CD4-positive, alpha-beta T cell treated with Interleukin-4 for 1 hour (primary cell): ENCODE data around the gene FRMD4B.
A peak's percentile ranks its signal among the peaks of the same experiment; 100 is the strongest.
"Not testable (repeated sequence)": the region's sequence is repeated elsewhere in the genome, so short reads cannot be mapped to it uniquely, and the experiment has no call there.

Experiments used
- DNase-seq, 2 donors: peaks; one replicate each; pipeline ENCODE4 v3.0.0-alpha.2; 2020 to 2022

FRMD4B gene

GRCh38 chr3:69282181-69282580 lies 103.7 kb downstream of the FRMD4B start:
- DNase-seq, result peak; percentile 42 to 56

- DNase-seq, result not testable (repeated sequence)
Observed at GRCh38 chr3:69277403-69277802, 108.5 kb downstream of the FRMD4B start.

- DNase-seq, result no peak
Observed at GRCh38 chr3:69276884-69277283, 109.0 kb downstream of the FRMD4B start.

GRCh38 chr3:69276191-69276590 lies 109.7 kb downstream of the FRMD4B start:
- DNase-seq, result not testable (repeated sequence)

- DNase-seq, result no peak
Observed at GRCh38 chr3:69273896-69274295, 112.0 kb downstream of the FRMD4B start.

- no peak for DNase-seq
Observed at GRCh38 chr3:69272556-69272955, 113.3 kb downstream of the FRMD4B start.

- no peak for DNase-seq
Observed at GRCh38 chr3:69271098-69271497, 114.8 kb downstream of the FRMD4B start.

- no peak for DNase-seq
Observed at GRCh38 chr3:69266585-69266984, 119.3 kb downstream of the FRMD4B start.

GRCh38 chr3:69266071-69266470 lies 119.8 kb downstream of the FRMD4B start:
- not testable (repeated sequence) for DNase-seq

GRCh38 chr3:69260843-69261405 lies 125.0 kb downstream of the FRMD4B start:
- not testable (repeated sequence) for DNase-seq

GRCh38 chr3:69260216-69260787 lies 125.6 kb downstream of the FRMD4B start:
- DNase-seq, result no peak

- no peak for DNase-seq
Observed at GRCh38 chr3:69259125-69259524, 126.8 kb downstream of the FRMD4B start.

- no peak for DNase-seq
Observed at GRCh38 chr3:69255928-69256327, 130.0 kb downstream of the FRMD4B start.

- no peak for DNase-seq
Observed at GRCh38 chr3:69254351-69254750, 131.5 kb downstream of the FRMD4B start.

- no peak for DNase-seq
Observed at GRCh38 chr3:69252631-69253030, 133.3 kb downstream of the FRMD4B start.

GRCh38 chr3:69252141-69252540 lies 133.7 kb downstream of the FRMD4B start:
- no peak for DNase-seq

- DNase-seq, result no peak
Observed at GRCh38 chr3:69251078-69251805, 134.6 kb downstream of the FRMD4B start.

- peak; percentile 45 to 63 for DNase-seq
Observed at GRCh38 chr3:69250014-69250413, 135.9 kb downstream of the FRMD4B start.

- DNase-seq, result no peak
Observed at GRCh38 chr3:69249001-69249400, 136.9 kb downstream of the FRMD4B start.

GRCh38 chr3:69248436-69248835 lies 137.5 kb downstream of the FRMD4B start:
- no peak for DNase-seq

- DNase-seq, result no peak
Observed at GRCh38 chr3:69246612-69247011, 139.3 kb downstream of the FRMD4B start.

GRCh38 chr3:69244039-69244438 lies 141.8 kb downstream of the FRMD4B start:
- no peak for DNase-seq

GRCh38 chr3:69241769-69242168 lies 144.1 kb downstream of the FRMD4B start:
- DNase-seq, result no peak
